GM18951 (cell line): ENCODE data around the gene FGF19.

Experiments used
- POLR2A ChIP-seq: IDR thresholded peaks from 4 replicates; pipeline ENCODE4 v1.6.1; 2011; ENCODE audit warnings: mild to moderate bottlenecking; ENCODE audit not compliant: insufficient read length, insufficient read depth; ENCODE audit errors: extremely low read depth
- in situ Hi-C: fragments of 300-500 bp; cut with MboI; formaldehyde crosslinking; loops from one replicate; pipeline ENCODE4 v1.12.0; 2022; ENCODE audit warnings: low sequenced_read_pairs, mixed read lengths, inconsistent platforms; ENCODE audit not compliant: unreplicated experiment

Gene FGF19

DNA sequence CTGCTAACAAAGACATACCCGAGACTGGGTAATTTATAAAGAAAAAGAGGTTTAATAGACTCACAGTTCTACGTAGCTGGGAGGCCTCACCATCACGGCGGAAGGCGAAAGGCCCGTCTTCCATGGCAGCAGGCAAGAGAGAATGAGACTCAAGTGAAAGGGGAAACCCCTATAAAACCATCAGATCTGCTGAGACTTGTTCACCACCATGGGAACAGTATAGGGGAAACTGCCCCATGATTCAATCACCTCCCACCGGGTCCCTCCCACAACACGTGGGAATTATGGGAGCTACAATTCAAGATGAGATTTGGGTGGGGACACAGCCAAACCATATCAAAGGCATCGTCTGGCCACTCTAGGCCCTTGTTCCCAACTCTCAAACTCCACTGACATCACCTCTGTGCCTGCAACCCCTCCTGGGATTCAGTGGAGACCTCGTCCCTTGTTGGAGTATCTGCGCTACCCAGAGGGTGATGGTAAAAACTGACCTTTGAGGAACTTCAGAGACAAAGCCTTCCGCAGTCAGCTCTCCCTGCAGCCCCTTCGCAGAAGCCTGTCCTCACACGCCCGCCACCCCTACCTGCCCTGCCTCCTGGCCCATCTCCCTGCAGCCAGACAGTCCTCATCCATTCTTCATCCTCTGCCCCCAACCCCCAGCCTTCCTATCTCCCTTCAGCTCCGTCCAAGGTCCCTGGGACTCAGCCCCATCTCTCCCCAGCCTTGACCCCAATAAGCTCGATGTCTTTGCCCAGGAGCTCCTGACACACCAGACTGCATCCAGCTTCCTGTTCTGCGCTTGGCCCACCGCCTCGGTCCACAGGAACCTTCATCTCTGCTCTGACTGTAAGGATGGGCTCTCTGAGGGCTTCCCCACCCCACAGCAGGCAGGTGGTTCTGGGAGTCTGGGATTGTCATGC, 47.0 kb downstream of the FGF19 start:
- no peak for TF ChIP-seq POLR2A
- in situ Hi-C loops: no loop called here

DNA sequence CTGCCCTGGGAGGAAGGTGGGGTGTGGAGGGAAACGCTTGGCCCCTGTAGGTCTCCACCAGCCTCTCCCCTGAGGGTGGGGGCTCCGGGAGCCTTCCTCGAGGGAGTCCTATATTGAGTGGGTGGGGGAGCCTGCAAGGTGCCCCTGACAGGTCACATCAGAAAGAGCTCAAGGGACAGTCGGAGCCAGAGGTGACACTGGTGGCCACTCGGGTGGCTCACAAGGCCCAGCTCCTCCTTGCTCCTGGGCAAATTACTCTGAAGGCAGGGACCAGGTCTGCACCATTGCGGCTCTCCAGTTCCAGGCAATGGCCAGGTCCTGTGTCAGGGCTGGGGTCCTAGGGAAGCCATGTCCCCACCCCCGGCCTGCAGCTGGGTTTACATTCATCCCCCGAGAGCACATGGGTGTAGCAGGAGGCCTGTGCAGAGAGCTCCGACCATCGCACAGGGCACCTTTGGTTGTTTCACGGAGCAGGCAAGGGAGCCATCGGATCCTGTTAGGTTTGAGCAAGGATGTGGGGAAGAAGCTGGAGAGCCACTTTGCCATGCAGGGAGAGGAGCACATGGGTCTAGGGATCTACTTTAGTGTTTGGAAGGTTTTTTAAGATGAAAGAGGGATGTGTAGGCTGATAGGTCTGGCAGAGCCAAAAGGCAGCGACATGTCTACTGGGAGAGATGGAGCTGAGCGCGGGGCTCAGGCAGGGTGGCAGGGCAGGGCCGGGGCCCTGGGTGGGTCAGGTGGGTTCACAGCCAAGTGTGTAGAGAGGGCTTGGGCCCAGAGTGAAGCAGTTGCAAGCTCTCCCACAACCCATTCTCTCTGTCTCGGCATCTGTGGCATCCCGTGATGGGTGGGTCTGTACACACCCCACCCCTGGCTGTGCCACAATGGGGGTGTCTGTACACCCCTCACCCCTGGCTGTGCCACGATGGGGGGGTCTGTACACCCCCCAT, 48.1 kb downstream of the FGF19 start:
- in situ Hi-C loops: no loop called here
- no peak for TF ChIP-seq POLR2A

DNA sequence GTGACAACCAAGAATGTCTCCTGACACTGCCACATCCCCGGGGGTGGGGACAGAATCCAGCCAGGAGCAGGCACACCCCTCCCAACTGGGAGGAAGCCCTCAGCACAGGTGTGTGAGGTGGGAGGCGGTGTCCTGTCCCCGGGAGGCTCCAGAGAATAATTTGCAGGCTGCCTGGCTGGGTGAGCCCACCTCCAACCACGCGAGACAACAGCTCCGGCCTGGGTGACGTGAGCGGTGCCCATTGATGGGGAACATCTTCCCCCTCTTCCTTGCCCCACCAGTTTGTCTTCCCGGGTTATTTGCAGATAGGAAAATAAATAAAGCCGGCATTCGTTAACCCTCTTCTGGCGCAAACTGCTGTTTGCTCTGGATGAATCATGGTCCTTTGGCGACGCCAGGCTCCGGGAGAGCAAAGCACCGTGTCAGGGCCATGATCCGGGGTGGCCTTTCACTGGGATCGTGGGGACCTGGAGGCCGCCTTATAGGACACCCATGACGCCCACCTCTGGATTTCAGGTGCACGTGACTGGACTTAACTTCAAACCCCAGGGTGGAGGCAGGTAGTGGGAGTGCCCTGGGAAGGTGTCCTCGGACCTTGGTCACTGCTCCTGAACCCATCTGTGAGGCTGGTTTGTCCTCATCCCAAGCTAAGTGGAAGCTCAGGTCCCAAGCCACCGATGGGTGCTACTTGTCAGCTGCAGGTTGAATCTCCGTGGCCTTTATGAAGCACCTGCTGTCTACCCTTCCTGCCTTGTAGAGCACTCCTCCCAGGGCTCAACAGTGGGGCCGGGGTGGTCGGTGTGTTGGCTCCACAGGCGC, 49.0 kb downstream of the FGF19 start:
- in situ Hi-C loops: no loop called here
- no peak for TF ChIP-seq POLR2A

- TF ChIP-seq POLR2A: no peak
- in situ Hi-C loops: no loop called here
Measured at GRCh38 chr11:69654001-69654659, 49.7 kb downstream of the FGF19 start.

DNA sequence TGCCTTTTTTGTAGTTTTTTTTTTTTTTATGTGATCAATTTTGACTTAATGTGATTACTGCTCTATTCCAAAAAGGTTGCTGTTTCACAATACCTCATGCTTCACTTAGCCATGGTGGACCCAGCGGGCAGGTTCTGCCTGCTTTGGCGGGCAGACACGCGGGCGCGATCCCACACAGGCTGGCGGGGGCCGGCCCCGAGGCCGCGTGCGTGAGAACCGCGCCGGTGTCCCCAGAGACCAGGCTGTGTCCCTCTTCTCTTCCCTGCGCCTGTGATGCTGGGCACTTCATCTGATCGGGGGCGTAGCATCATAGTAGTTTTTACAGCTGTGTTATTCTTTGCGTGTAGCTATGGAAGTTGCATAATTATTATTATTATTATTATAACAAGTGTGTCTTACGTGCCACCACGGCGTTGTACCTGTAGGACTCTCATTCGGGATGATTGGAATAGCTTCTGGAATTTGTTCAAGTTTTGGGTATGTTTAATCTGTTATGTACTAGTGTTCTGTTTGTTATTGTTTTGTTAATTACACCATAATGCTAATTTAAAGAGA, 50.3 kb downstream of the FGF19 start:
- in situ Hi-C loops: no loop called here

GRCh38 chr11:69652999-69653398, 50.8 kb downstream of the FGF19 start:
- in situ Hi-C loops: no loop called here

More for the DNA sequence above, 50.3 kb downstream of the FGF19 start:
- no peak for TF ChIP-seq POLR2A

GRCh38 chr11:69651834-69652620, 51.8 kb downstream of the FGF19 start:
- in situ Hi-C loops: no loop called here
- no peak for TF ChIP-seq POLR2A

More at GRCh38 chr11:69652999-69653398, 50.8 kb downstream of the FGF19 start:
- no peak for TF ChIP-seq POLR2A

GRCh38 chr11:69650832-69651344, 52.9 kb downstream of the FGF19 start:
- no peak for TF ChIP-seq POLR2A
- in situ Hi-C loops: no loop called here

GRCh38 chr11:69650081-69650831, 53.6 kb downstream of the FGF19 start:
- in situ Hi-C loops: no loop called here
- no peak for TF ChIP-seq POLR2A

DNA sequence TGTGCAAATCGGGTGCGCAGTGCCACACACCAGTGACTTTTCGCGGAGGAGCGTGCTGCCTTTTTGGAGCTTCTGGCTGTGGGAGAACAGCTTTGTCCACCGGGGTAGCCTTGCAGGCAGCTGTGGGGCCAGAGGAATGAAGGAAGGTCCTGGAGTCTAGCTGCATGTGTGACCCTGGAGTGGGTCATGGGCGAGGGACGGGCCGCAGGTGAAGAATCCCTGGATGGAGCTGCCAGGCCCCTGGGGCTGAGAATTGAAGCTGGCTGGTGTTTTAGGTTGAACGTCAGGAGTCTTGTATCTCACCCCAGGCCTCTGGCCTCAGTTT, 54.3 kb downstream of the FGF19 start:
- in situ Hi-C loops: loop anchor here (25.0 kb wide), 1 partner anchor 362 kb away; the partner anchor contains the start of gene MYEOV

More for the DNA sequence above, 54.3 kb downstream of the FGF19 start:
- no peak for TF ChIP-seq POLR2A
